Activated CD4-positive, alpha-beta T cell treated with anti-CD3 and anti-CD28 coated beads for 1 hour (primary cell): Measurements from ENCODE around the gene MPRIP.
"Not testable (repeated sequence)": the region's sequence is repeated elsewhere in the genome, so short reads cannot be mapped to it uniquely, and the experiment has no call there.

Experiments used
- DNase-seq: peaks from one replicate; pipeline ENCODE4 v3.0.0-alpha.2; 2020

Gene MPRIP

DNA sequence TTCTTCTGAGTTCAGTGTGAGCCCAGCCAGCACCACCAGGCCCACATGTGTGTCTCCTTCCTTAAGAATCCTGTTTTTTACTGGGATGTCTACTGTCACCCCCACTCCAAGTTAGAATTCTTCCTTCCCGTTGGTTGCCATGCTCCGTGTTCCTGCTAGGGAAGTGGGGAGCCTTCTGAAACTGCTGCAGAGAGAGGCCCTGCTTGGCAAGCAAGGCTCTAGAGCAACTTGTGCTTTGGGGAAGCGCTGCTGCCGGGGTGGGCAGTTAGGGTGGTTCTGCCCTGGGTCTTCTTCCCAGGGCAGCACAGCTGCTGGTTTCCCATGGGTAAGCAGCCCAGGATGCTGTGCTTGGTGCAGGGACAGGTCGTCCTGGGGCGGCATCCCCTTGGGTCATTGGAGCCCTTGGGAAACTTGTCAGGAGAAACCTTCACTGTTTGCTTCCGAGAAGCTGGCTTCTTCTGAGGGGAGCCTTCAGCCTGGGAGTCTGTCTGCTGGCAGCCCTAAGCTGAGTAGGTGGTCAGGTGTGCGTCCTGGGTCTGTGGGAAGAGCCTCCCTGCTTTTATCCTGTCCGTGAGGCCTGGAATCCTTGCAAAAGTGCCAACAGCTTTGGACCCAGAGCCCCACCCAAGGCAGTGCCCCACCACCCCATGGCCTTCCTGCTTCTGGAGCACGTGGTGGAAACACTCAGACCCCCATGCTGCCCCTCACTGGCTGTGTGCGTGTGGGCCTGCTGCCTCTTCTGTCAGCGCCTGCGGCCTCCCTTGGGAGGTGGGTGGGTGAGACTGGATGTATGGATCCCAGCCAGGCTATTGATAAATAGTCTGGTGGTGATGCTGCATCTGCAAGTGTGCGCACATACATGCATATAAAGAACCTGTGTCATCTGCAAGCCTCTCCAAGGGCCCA, 92.0 kb downstream of the MPRIP start:
- no peak for DNase-seq

- DNase-seq, result no peak
Measured at GRCh38 chr17:17134957-17135333, 92.7 kb downstream of the MPRIP start.

- DNase-seq, result not testable (repeated sequence)
Measured at GRCh38 chr17:17136221-17136620, 94.0 kb downstream of the MPRIP start.

DNA sequence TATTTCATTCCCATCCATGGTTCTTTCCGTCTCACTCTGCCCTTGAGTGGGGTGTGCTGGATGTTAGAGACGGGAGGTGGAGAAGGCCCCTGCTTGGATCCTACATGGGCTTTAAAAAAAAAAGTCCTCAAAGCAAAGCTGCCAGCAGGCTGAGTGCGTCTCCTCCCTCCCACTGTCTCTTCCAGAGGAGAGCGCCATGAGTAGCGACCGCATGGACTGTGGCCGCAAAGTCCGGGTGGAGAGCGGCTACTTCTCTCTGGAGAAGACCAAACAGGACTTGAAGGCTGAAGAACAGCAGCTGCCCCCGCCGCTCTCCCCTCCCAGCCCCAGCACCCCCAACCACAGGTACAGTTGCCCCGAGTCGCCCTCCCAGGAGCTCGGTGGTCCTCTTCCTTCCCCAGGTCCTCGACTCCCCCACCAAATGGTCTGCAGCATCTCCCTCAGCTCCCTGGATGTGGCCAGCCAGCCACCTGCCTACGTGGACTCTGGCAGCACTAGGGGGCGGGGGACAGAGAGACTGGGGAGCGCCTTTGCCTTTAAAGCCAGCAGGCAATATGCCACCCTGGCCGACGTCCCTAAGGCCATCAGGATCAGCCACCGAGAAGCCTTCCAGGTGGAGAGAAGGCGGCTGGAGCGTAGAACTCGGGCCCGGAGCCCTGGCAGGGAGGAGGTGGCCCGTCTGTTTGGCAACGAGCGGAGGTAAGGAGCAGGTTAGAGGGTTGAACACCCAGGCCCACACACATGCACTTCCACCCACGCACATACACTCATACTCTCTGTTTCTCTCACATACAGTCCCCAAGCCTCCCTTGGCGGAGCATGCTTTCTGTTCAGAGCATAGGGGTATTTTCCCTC, 95.7 kb downstream of the MPRIP start:
- no peak for DNase-seq

DNA sequence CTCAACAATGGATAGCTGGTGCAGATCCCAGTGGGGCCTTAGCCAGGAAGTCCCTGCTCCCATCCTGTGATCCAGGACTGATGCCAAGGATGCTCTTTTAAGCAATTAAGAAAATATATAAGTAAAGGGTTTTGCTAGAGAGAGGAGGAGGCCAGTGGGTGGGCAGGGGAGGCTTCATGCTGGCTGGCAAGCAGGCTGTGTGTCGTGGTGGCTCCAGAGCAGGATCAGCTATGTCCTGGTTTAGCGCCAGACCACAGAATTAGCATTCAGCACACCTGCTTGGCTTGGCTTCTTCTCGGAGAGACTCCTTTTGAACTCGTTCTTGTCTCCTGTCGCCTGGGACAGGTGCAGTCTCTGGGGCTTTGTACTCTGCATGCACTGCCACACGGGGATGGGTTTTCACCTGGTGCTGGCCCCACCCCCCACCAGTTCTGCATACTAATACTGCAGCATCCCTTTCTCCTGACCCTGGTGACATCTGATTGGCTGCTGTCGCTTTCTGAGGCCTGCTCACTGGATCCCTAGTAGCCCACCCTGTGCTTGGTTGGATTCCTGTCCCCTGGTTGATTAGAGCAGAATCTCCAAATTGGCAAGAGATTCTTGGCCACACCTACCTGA, 97.8 kb downstream of the MPRIP start:
- DNase-seq, result no peak

GRCh38 chr17:17140590-17140980, 98.3 kb downstream of the MPRIP start:
- DNase-seq, result no peak

GRCh38 chr17:17141279-17141678, 99.0 kb downstream of the MPRIP start:
- no peak for DNase-seq

GRCh38 chr17:17141860-17142552, 99.7 kb downstream of the MPRIP start:
- peak; percentile 29 for DNase-seq

- DNase-seq, result no peak
Measured at GRCh38 chr17:17142556-17142955, 100.3 kb downstream of the MPRIP start.

GRCh38 chr17:17143501-17143900, 101.2 kb downstream of the MPRIP start:
- DNase-seq, result no peak

DNA sequence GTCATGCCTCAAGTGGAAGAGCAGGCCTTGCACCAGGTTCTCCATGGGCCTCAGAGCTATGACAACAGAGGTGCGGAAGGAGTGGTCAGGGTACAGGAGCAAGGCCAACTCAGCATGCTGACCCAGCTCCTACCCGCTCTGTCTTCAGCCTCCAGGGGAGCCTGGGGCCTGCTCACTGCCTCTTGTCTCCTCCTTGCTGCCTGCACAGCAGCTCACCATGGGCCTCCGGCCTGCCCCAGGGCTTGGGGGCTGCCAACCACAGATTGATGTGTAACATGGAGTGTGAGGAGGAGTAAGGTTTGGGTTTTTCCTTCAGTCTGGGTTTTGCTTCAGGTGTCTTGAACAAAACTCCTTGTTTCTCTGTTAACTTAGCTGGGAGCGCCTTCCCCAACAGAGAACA, 101.8 kb downstream of the MPRIP start:
- no peak for DNase-seq

DNA sequence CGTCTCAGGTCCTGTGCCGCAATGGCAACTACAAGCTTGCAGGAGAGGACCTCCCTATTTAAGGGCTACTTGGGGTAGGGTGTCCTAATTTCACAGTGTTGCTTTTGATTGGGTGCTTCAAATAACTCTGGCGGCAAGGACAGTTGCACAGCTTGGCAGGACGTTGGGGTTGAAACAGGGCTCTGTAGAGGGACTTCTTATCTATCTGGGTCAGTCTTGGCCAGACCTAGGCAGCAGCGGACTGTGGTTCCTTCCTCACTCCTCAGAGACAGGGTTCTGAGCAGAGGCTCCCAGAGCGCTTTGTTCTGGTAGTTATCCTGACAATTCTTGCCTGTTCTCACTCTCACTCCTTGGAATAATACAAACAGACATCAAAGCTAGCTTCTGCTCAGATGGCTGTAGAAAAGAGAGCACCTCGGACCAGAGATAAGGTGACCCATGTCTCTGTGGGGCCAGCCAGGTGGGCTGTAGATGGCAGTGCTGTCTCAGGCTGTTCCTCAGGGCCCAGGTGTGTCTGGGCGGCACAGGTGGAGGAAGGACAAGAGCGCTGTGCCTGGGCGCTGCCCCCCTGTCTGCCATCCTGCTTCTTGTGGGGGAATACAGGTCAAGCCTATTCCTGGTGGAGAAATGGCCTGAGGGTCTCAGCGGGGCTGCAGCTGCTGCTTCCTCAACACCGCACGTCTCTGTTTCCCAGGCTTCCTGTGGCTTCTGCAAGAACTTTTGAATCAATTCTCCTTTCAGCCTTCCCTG, 102.8 kb downstream of the MPRIP start:
- no peak for DNase-seq

DNA sequence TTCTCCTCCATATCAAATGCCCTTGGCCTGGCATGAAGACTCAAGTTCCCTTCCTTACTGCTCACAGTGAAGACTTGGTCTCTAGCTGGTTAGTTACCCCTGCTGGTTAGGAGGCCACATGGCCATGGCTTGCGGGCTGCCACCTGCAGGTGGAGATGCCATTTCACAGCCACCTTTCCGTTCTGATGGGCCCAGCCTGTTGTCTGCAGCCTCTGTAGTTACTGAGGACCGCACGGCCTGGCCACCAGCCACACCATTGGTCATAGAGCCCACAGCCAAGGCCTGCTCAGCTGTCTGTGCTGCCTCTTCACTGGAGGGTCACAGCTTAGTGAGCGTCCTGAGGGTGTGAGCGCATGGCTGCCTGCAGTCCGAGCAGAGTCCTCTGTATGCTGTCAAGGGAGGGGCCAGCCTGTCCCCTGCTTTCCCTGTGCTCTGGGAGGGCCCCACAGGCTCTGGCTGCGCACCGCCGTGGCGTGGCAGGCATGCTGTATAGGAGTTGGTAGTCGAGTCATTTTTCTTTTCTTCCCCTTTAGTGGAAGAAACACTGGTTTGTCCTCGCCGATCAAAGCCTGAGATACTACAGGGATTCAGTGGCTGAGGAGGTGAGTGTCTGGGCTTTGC, 104.6 kb downstream of the MPRIP start:
- DNase-seq, result no peak

GRCh38 chr17:17147821-17148220, 105.6 kb downstream of the MPRIP start:
- DNase-seq, result no peak

DNA sequence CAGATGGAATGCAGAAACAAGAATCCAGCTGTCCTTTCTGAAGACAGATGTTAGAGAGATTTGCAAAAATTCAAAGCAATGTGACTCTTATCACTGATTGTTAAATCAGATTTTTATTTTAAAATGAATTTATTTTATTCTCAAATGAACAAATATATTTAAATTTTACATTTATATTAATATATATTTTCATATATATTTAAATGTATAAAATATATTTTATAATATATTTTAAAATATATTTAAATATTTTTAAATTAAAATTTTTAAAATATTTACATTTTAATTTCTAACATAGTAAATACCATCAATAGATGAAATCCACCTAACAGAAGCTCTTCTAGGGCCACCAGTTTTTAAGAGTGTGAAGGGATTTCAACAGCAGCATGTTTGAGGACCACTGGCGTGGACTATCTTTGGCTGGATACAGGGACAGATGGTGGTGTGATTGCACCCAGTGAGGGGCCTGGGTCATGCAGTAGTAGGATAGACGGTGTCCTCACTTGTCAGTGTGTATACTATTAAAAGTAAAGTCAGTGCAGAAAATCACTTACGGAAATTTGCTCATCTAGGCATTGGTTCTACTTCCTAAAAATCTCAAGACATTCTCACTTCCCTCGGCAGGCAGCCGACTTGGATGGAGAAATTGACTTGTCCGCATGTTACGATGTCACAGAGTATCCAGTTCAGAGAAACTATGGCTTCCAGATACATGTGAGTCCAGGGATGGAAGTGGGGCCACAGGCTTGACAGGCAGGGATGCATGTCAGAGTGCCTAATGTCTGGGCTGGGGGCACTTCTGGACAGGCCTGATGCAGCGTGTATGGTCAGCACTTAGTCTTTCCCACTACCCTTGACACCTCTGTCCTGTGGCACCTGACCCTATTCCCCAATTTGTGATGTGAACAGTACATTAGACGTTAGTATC, 107.5 kb downstream of the MPRIP start:
- no peak for DNase-seq

- DNase-seq, result no peak
Measured at GRCh38 chr17:17150448-17150800, 108.2 kb downstream of the MPRIP start.

DNA sequence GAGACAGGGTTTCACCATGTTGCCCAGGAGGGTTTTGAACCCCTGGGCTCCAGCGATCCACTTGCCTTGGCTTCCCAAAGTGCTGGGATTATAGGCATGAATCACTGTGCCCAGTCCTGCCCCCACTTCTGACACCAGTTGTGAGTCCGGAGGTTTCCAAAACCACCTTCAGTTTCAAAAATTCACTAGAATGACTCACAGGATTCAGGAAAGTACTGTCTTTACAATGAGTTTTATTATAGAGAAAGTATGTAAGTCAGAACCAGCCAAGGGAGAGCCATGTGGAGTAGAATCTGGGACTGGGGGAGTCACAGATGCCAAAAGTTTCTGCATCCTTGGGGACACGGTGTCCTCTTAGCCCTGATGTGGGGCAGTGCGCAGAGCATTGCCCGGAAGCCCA, 108.8 kb downstream of the MPRIP start:
- DNase-seq, result no peak

DNA sequence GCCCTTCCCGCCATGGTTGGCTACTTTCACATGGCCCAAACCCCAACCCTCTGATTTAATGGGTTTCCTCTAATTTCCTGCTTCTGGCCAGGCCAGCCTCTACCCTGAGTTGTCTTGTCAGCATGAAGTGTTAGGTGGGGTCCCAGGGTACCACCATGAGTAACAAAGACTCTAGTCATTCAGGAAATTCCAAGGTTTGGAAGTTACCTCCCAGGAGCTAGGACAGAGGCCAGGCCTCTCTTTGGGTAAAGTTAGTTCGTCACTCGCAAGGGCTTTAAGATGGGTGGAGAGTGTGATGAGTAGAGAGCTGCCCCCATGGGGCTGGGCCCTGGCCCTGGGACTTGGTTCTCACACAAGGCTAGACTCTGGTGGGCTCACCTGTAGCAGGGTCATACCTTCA, 109.3 kb downstream of the MPRIP start:
- DNase-seq, result no peak

DNA sequence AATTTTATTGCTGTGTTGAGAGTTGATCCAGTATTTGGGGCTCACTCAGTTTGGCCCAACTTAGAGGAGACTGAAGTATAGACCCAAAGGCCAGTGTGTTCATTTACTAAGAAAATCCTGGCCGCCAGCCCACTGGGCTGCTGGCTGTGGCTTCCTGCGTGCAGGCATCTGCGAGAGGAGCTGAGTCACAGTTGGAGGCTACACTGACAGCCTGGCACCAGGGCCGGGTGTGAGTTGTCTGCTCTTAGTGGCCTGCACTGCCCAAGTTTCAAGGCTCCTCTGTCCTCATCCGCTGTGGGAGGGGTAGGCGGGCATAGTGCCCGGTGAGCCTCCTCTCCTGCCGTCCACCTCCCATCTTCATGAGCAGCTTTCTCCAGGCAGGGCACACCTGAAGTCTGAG, 109.7 kb downstream of the MPRIP start:
- DNase-seq, result no peak

- no peak for DNase-seq
Measured at GRCh38 chr17:17152385-17152784, 110.1 kb downstream of the MPRIP start.

- no peak for DNase-seq
Measured at GRCh38 chr17:17153071-17153470, 110.8 kb downstream of the MPRIP start.
